Measurements from ENCODE around the gene ZNF471. TPM values are rescaled to one million over a fixed set of nuclear protein-coding genes. Genes with fewer than 3 reads are reported as not detected.

Gene ZNF471
- total RNA-seq, 2 experiments from 2014 or later: 1.1 to 1.5 TPM

DNA sequence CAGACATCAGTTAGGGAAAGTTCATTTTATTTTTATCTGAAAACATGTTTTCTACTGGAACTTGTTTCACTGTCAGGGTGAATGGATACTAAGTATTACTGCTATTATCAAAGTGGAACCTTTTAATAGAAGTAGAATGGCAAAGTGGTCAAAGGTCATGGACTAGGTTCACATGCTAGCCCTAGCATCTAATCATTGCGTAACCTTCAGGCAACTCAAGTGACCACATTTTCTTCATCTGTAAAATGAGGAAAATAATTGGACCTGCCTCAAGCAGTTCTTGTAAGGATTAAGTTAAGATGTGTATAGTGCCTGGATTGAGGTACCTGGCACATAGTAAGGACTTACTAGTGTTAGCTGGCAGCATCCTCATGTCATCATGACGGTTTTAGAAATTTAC, 36.1 kb downstream of the ZNF471 start:
- H3K9me3 Mint-ChIP-seq: peaks cover 66% of the 10 kb centered on the region
- ChIA-PET CTCF (no interaction called here), POLR2A (no interaction called here)
- no peak for DNase-seq
- peaks cover 57% of the 10 kb centered on the region for H3K36me3 Mint-ChIP-seq (ENCODE audit: low read depth)
- H3K27me3 Mint-ChIP-seq: no peaks in the 10 kb centered on the region
- peaks cover 16% of the 10 kb centered on the region for H3K4me1 Mint-ChIP-seq
- no peak overlapping the region for H3K4me3 Mint-ChIP-seq
- no peak overlapping the region for H3K27ac Mint-ChIP-seq

DNA sequence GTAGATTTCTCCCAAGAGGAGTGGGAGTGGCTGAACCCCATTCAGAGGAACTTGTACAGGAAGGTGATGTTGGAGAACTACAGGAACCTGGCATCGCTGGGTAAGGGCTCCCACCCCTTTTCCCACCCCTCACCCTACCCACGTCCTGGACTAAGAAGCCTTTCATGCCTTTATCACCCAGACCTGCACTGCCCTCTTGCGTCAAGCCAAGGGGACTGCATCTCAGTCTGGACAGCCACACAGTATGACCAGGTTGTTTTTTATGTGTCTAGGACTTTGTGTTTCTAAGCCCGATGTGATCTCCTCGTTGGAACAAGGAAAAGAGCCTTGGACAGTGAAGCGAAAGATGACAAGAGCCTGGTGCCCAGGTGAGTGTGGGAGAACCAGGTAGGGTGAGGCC, 39.9 kb downstream of the ZNF471 start:
- no peaks in the 10 kb centered on the region for H3K27me3 Mint-ChIP-seq
- H3K27ac Mint-ChIP-seq: no peak overlapping the region
- DNase-seq: no peak
- peaks cover 59% of the 10 kb centered on the region for H3K9me3 Mint-ChIP-seq
- no peak overlapping the region for H3K4me3 Mint-ChIP-seq
- CTCF ChIA-PET: no interaction called here
- POLR2A ChIA-PET: no interaction called here
- H3K4me1 Mint-ChIP-seq: no peaks in the 10 kb centered on the region
- peaks cover 57% of the 10 kb centered on the region for H3K36me3 Mint-ChIP-seq (ENCODE audit: low read depth)

DNA sequence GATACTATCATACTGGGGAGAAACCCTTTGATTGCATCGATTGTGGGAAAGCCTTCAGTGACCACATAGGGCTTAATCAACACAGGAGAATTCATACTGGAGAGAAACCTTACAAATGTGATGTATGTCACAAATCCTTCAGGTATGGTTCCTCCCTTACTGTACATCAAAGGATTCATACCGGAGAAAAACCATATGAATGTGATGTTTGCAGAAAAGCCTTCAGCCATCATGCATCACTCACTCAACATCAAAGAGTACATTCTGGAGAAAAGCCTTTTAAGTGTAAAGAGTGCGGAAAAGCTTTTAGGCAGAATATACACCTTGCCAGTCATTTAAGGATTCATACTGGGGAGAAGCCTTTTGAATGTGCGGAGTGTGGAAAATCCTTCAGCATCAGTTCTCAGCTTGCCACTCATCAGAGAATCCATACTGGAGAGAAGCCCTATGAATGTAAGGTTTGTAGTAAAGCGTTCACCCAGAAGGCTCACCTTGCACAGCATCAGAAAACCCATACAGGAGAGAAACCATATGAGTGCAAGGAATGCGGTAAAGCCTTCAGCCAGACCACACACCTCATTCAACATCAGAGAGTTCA, 46.7 kb downstream of the ZNF471 start:
- H3K4me3 Mint-ChIP-seq: no peak overlapping the region
- no peaks in the 10 kb centered on the region for H3K27me3 Mint-ChIP-seq
- H3K27ac Mint-ChIP-seq: no peak overlapping the region
- H3K36me3 Mint-ChIP-seq (ENCODE audit: low read depth): peaks cover 51% of the 10 kb centered on the region
- no peak for DNase-seq
- ChIA-PET CTCF (no interaction called here), POLR2A (no interaction called here)
- no peaks in the 10 kb centered on the region for H3K4me1 Mint-ChIP-seq
- H3K9me3 Mint-ChIP-seq: peaks cover 64% of the 10 kb centered on the region

DNA sequence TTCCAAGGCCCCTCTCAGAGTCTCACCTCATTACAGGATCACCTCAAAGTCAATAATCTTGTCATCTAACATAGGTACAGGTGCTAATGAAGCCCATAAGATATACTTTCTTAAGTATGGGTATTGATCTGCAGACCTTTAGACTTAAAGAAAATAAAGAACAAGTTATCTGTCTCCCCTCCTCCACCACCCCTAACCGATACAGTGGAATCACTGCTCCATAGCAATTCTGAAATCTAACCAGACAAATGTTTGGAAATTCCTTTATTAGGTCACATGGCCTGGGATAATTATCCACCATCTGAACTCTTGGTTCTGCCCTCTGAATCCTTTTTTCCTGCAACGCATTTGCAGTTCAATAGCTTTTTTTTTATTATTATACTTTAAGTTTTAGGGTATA, 55.1 kb downstream of the ZNF471 start:
- no peak overlapping the region for H3K27ac Mint-ChIP-seq
- DNase-seq: no peak
- peaks cover 12% of the 10 kb centered on the region for H3K4me1 Mint-ChIP-seq
- no peak overlapping the region for H3K4me3 Mint-ChIP-seq
- POLR2A ChIA-PET: no interaction called here
- no peaks in the 10 kb centered on the region for H3K27me3 Mint-ChIP-seq
- CTCF ChIA-PET: no interaction called here
- peaks cover 33% of the 10 kb centered on the region for H3K36me3 Mint-ChIP-seq (ENCODE audit: low read depth)
- peaks cover 76% of the 10 kb centered on the region for H3K9me3 Mint-ChIP-seq

DNA sequence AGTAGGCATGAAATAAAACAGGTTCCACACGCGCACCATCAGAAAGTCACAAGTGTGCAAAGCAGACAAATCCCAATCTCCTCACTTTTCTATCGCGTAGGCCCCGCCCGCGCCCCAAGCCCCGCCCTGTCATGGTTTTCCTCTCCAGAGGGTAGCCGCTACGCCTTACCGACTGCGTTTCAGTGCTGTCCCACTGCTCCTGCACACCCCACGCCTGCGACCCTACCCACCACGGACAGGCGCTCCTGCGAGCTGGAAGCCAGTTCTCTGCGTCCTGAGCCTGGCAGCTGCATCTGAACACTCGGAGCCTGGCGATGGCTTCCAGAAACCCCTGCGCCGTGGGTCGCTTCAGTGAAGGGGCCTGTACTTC, 59.2 kb downstream of the ZNF471 start:
- Mint-ChIP-seq H3K27me3 (no peaks in the 10 kb centered on the region), H3K36me3 (ENCODE audit: low read depth) (peaks cover 65% of the 10 kb centered on the region), H3K4me1 (peaks cover 17% of the 10 kb centered on the region), H3K4me3 (peak overlapping the region; percentile 95), H3K9me3 (peaks cover 69% of the 10 kb centered on the region), H3K27ac (peak overlapping the region; percentile 95)
- CTCF ChIA-PET: no interaction called here
- DNase-seq: peak; percentile 53
- POLR2A ChIA-PET: no interaction called here

DNA sequence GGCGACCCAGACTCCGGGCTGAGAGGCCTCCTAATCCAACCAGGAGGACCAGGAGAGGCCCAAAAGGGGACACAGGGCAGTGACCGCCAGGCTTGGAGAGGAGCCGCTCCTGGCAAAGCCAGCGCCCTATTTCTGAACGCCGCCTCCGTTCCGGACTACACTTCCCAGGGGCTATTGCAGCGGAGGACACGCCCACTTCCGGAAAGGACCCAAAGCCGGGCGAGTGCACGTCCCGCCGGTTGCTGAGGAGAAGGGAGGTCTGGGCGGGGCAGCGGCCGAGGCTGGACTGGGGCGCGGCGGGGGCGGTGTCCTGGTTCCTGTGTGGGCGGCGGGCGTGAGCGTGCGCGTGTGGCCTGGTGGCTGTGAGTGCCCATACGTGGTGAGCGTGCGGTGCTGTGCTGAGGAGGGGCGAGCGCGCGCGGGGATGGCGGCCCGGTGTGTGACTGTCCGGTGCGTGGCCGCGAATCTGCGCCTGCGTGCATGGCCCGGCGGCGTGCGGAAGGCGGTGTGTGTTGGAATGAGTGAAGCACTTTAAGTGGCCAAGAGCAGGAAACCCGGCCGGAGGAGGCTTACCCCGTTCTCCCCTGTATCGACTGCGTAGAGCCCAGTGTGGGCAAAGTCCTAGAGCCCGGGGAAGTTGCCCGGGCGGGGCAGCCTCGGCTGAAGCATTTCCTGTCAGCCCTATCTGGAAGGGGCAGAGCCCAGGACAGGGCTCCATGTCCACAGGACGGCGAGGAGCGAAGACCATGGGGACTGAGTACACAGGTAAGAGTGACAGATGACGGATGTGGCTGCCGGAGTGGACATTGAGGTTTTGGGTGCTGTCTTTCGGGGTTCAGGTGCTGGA, 59.8 kb downstream of the ZNF471 start, which contains the start of gene ZNF470:
TSS of gene ZNF470 (plus strand) at position 195 of the 847 bp plus-strand sequence. CDS start 2,844 bp downstream, outside the sequence.
- peaks cover 67% of the 10 kb centered on the region for H3K9me3 Mint-ChIP-seq
- POLR2A ChIA-PET: no interaction called here
- H3K27ac Mint-ChIP-seq: peak within 1 kb of the TSS; percentile 95

DNA sequence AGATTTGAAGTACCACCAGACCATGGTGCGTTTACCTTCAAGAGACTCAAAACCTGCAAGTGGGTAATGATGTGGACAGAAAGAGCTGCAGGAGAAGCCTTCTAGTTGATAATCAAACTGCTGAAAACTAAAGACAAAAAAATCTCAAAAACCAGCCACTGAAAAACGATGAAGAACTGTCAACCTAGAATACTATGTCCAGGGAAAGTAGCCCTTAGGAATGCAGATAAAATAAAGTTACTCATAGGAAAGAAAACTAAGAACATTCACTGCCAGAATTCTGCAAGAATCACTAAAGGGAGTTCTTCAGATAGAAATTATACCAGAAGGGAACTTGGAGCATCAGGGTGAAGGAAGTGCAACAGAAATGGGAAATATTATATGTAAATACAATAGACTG, 64.9 kb downstream of the ZNF471 start:
- Mint-ChIP-seq H3K27me3 (no peaks in the 10 kb centered on the region), H3K9me3 (peaks cover 71% of the 10 kb centered on the region), H3K27ac (no peak overlapping the region), H3K4me3 (no peak overlapping the region), H3K36me3 (ENCODE audit: low read depth) (peaks cover 79% of the 10 kb centered on the region), H3K4me1 (peaks cover 7% of the 10 kb centered on the region)
- ChIA-PET POLR2A (no interaction called here), CTCF (no interaction called here)
- no peak for DNase-seq

More for the DNA sequence above, 59.8 kb downstream of the ZNF471 start, which contains the start of gene ZNF470:
- DNase-seq: peak; percentile 93
- Mint-ChIP-seq H3K4me1 (peaks cover 17% of the 10 kb centered on the region), H3K36me3 (ENCODE audit: low read depth) (peaks cover 69% of the 10 kb centered on the region), H3K27me3 (no peaks in the 10 kb centered on the region), H3K4me3 (peak within 1 kb of the TSS; percentile 95)
- CTCF ChIA-PET: no interaction called here

DNA sequence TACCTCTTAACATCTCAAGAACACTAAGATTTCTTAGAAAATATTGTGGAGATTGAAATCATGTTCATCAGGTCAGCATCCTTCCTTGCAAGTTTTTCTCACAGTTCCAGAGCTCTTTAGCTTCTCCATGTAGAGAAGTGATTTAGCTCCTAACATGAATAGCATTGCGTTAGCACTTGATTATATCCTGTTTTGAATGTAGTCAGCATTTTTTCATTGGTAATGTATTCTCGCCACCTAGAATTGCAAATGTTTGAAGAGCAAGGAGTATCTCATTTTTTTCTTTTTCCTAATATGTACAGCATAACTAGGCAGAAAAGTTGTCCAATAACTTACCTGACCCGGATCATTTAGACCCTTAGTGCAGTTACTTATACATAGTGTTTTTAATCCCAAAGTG, 66.3 kb downstream of the ZNF471 start:
- Mint-ChIP-seq H3K4me1 (no peaks in the 10 kb centered on the region), H3K4me3 (no peak overlapping the region), H3K36me3 (ENCODE audit: low read depth) (peaks cover 66% of the 10 kb centered on the region), H3K9me3 (peaks cover 69% of the 10 kb centered on the region), H3K27ac (no peak overlapping the region), H3K27me3 (no peaks in the 10 kb centered on the region)
- POLR2A ChIA-PET: no interaction called here
- CTCF ChIA-PET: no interaction called here
- DNase-seq: no peak

DNA sequence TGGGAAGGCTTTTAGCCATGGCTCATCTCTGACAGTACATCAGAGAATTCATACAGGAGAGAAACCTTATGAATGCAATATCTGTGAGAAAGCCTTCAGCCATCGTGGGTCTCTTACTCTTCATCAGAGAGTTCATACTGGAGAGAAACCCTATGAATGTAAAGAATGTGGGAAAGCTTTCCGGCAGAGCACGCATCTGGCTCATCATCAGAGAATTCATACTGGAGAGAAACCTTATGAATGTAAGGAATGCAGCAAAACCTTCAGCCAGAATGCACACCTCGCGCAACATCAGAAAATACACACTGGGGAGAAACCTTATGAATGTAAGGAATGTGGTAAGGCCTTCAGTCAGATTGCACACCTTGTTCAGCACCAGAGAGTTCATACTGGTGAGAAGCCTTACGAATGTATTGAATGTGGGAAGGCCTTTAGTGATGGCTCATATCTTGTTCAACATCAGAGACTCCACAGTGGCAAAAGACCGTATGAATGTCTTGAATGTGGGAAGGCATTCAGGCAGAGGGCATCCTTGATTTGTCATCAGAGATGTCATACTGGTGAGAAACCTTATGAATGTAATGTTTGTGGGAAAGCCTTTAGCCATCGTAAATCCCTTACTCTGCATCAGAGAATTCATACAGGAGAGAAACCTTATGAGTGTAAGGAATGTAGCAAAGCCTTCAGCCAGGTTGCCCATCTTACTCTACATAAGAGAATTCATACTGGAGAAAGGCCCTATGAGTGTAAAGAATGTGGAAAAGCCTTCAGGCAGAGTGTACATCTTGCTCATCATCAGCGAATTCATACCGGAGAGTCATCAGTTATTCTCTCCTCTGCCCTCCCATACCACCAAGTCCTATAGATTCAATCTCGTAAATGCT, 70.3 kb downstream of the ZNF471 start:
- Mint-ChIP-seq H3K4me1 (no peaks in the 10 kb centered on the region), H3K27ac (no peak overlapping the region), H3K36me3 (ENCODE audit: low read depth) (peaks cover 44% of the 10 kb centered on the region), H3K27me3 (no peaks in the 10 kb centered on the region), H3K4me3 (no peak overlapping the region), H3K9me3 (peaks cover 76% of the 10 kb centered on the region)
- CTCF ChIA-PET: no interaction called here
- POLR2A ChIA-PET: no interaction called here
- DNase-seq: no peak

Other genes with a start within 250 kb of the ZNF471 start
- 1 to 10 TPM; 1.1 to 2.2 TPM for gene EDDM13, start 235.1 kb upstream of the ZNF471 start, total RNA-seq
- 1 to 10 TPM; 9.3 to 9.4 TPM for gene ZSCAN5A, start 193.0 kb upstream of the ZNF471 start, total RNA-seq
- gene ZNF582, start 114.3 kb upstream of the ZNF471 start, total RNA-seq: 1 to 10 TPM; 2.9 to 3.7 TPM
- 1 to 10 TPM; 5.8 TPM for gene ZNF583, start 103.5 kb upstream of the ZNF471 start, total RNA-seq
- gene ZNF667, start 30.5 kb upstream of the ZNF471 start, total RNA-seq: 1 to 10 TPM in 1 of 2 experiments, under 1 TPM in 1; 1.00 to 1.0 TPM
- gene ZFP28, start 31.1 kb downstream of the ZNF471 start, total RNA-seq: 1 to 10 TPM; 4.7 to 5.6 TPM
- gene ZNF470, start 59.6 kb downstream of the ZNF471 start, total RNA-seq: 1 to 10 TPM; 4.4 to 6.3 TPM
- 1 to 10 TPM; 6.4 TPM for gene ZNF71, start 87.4 kb downstream of the ZNF471 start, total RNA-seq
- gene SMIM17, start 135.3 kb downstream of the ZNF471 start, total RNA-seq: under 1 TPM; 0.20 to 0.25 TPM
- gene ZNF835, start 163.9 kb downstream of the ZNF471 start, total RNA-seq: 1 to 10 TPM; 1.4 to 1.7 TPM